ENCODE data around the gene PKMYT1.
A peak's percentile ranks its signal among the peaks of the same experiment; 100 is the strongest.

Gene PKMYT1

DNA sequence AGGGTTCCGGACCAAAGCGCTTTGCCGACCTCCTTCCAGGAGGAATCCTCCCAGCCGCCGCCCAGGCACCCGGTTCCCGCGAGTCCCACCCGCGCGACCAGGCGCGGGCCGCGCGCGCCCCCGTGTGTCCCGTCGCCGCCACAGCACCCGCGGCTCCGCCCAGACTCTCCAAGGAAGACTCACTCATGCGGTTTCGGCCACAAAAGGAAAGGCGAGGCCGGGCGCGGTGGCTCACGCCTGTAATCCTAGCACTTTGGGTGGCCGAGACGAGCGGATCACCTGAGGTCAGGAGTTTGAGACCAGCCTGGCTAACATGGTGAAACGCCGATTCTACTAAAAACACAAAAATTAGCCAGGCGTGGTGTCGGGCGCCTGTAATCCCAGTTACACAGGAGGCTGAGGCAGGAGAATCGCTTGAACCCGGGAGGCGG is 3.5 kb upstream of the PKMYT1 start:
- TF ChIP-seq CTCF (conservative IDR thresholded peaks at IDR 0.05): peak; percentile 92
- H3K27ac ChIP-seq: no peak overlapping the region

- H3K27ac ChIP-seq: no peak overlapping the region
- TF ChIP-seq CTCF (conservative IDR thresholded peaks at IDR 0.05): no peak
These were observed 2.2 kb upstream of the PKMYT1 start for GRCh38 chr16:2982402-2982801.

GRCh38 chr16:2981899-2982250 is 1.6 kb upstream of the PKMYT1 start:
- H3K27ac ChIP-seq: no peak overlapping the region
- TF ChIP-seq CTCF (conservative IDR thresholded peaks at IDR 0.05): no peak

DNA sequence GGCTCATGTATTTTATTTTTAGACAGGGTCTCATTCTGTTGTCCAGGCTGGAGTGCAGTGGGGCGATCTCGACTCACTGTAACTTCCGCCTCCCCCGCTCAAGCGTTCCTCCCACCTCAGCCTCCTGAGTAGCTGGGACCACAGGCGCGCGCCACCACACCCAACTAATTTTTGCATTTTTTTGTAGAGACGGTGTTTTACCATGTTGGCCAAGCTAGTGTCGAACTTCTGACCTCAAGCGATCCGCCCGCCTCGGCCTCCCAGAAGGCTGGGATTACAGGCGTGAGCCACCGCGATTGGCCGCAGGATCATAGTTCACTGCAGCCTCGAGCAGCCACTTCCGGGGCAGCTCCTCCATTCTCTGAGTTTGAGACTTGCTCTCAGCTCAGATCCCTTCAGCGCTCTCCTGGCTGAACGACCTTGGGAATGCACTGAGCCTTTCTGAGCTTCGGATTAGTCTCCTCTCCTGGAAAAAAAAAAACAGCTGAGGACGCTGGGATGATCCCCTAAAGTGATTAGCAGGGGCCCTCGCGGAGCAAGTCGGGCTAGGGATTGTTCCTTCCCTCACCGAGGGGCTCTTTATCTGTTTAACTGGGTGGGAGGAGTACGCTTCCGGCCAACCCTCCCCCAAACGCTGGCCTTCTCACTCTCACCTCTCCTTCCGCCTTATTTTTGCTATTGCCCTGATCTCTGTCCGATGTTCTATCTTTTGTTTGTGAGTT is 1.1 kb upstream of the PKMYT1 start:
- H3K27ac ChIP-seq: peak overlapping the region; percentile 75
- no peak for TF ChIP-seq CTCF (conservative IDR thresholded peaks at IDR 0.05)

DNA sequence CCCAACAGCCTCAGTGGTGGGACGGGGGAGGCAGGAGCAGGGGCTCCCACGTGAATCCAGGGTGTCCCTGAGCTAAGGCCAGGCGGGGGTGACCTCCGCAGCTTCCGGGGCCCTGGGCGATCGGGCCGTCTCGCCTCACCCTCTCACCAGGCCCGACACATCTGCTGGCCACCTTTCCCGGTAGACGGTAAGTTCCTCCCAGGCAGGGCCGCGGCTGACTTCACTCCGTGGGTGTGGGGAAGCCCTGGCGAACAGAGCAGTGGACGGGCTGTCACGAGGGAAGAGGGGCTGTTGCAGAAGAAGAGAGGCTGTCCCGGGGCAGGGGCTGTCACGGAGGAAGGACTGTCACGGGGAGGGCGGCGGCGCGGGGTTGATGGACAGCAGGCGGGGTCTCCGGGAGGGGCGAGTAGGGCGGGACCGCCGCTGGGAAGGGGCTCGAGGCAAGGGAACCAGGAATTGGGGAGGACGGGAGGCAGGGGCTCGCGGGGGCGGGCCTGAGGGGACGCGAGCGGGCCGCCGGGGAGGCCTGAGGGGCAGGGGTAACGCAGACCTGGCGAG is 498 bp downstream of the PKMYT1 start:
- H3K27ac ChIP-seq: peak overlapping the region; percentile 75; the same call in 1 of the 2 replicates
- TF ChIP-seq CTCF (conservative IDR thresholded peaks at IDR 0.05): no peak

DNA sequence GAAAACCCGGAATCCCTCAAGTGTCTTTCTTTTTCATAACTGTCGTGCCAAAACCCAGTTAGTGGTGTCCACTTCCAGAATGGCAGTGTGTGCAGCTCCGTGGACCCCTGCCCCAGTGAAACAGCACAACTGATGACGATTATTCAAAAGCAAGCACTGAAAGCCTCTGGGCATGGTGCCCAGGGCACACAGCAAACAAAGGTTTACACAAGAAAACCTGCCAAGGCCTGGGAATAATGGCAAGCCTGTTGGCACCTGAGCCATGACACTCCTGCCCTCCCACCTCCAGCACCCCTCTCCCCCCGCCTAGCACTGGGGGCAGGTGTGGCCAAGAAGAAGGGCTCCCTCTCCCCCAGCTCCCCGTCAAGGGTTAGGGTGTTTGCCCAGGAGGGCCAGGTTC is 2.8 kb downstream of the PKMYT1 start:
- TF ChIP-seq CTCF (conservative IDR thresholded peaks at IDR 0.05): no peak
- peak overlapping the region; percentile 80 for H3K27ac ChIP-seq

DNA sequence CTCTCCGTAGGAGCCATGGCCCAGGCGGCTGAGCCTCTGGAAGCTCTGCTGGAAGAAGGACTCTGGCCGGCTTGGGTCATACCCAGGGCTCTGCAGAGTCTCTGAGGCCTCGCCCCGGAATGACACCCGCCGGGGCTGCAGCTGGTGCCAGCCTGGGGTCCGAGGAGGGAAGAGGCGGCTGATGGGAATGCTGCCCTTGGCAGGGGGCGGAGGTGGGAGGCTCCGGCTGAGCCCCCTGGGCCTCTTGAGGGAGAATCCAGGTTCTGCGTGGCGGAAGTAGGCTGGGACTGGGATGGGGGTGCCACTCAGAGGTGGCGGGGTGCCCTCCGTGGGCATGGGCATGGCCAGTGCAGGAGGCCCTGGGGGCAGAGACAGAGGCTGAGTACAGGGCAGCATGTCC is 3.6 kb downstream of the PKMYT1 start:
- H3K27ac ChIP-seq: peak overlapping the region; percentile 80
- TF ChIP-seq CTCF (conservative IDR thresholded peaks at IDR 0.05): no peak
